ENCODE measurements around the gene DOK5.

The DOK5 gene

GRCh38 chr20:54514028-54514607, 38.7 kb downstream of the DOK5 start:
- Histone ChIP-seq H3K9me3 (ENCODE audit: control insufficient read depth, insufficient read depth, low read length) (no peaks in the 10 kb centered on the region; the same call in 1 of the 2 replicates), H3K4me3 (ENCODE audit: low read depth, low read length) (no peak overlapping the region; the same call in 1 of the 2 replicates), H3K36me3 (ENCODE audit: control insufficient read depth, insufficient read depth, low read length) (no peaks in the 10 kb centered on the region), H3K27ac (ENCODE audit: low read depth, low read length) (no peak overlapping the region), H3K4me1 (ENCODE audit: control insufficient read depth, insufficient read depth, low read length) (peaks cover 32% of the 10 kb centered on the region), H3K27me3 (ENCODE audit: control insufficient read depth, insufficient read depth, low read length) (no peaks in the 10 kb centered on the region), H3K9ac (ENCODE audit: low read depth, low read length) (no peak overlapping the region)

- peaks cover 16% of the 10 kb centered on the region for H3K4me1 ChIP-seq (ENCODE audit: control insufficient read depth, insufficient read depth, low read length)
- H3K27ac ChIP-seq (ENCODE audit: low read depth, low read length) = no peak overlapping the region
- no peak overlapping the region for H3K9ac ChIP-seq (ENCODE audit: low read depth, low read length)
- H3K4me3 ChIP-seq (ENCODE audit: low read depth, low read length) = no peak overlapping the region
- H3K9me3 ChIP-seq (ENCODE audit: control insufficient read depth, insufficient read depth, low read length) = no peaks in the 10 kb centered on the region; the same call in 1 of the 2 replicates
- no peaks in the 10 kb centered on the region for H3K27me3 ChIP-seq (ENCODE audit: control insufficient read depth, insufficient read depth, low read length)
- no peaks in the 10 kb centered on the region for H3K36me3 ChIP-seq (ENCODE audit: control insufficient read depth, insufficient read depth, low read length)
Observed at GRCh38 chr20:54515793-54516628, 40.6 kb downstream of the DOK5 start.

GRCh38 chr20:54517241-54517975, 42.0 kb downstream of the DOK5 start:
- H3K36me3 ChIP-seq (ENCODE audit: control insufficient read depth, insufficient read depth, low read length) = no peaks in the 10 kb centered on the region
- no peak overlapping the region for H3K9ac ChIP-seq (ENCODE audit: low read depth, low read length)
- H3K9me3 ChIP-seq (ENCODE audit: control insufficient read depth, insufficient read depth, low read length) = no peaks in the 10 kb centered on the region; the same call in 1 of the 2 replicates
- H3K4me3 ChIP-seq (ENCODE audit: low read depth, low read length) = no peak overlapping the region
- H3K4me1 ChIP-seq (ENCODE audit: control insufficient read depth, insufficient read depth, low read length) = peaks cover 15% of the 10 kb centered on the region
- no peak overlapping the region for H3K27ac ChIP-seq (ENCODE audit: low read depth, low read length)
- H3K27me3 ChIP-seq (ENCODE audit: control insufficient read depth, insufficient read depth, low read length) = no peaks in the 10 kb centered on the region

- H3K27me3 ChIP-seq (ENCODE audit: control insufficient read depth, insufficient read depth, low read length) = no peaks in the 10 kb centered on the region
- peaks cover 25% of the 10 kb centered on the region for H3K4me1 ChIP-seq (ENCODE audit: control insufficient read depth, insufficient read depth, low read length)
- peak overlapping the region; percentile 7 for H3K27ac ChIP-seq (ENCODE audit: low read depth, low read length)
- H3K36me3 ChIP-seq (ENCODE audit: control insufficient read depth, insufficient read depth, low read length) = no peaks in the 10 kb centered on the region
- H3K4me3 ChIP-seq (ENCODE audit: low read depth, low read length) = no peak overlapping the region
- H3K9me3 ChIP-seq (ENCODE audit: control insufficient read depth, insufficient read depth, low read length) = no peaks in the 10 kb centered on the region
- H3K9ac ChIP-seq (ENCODE audit: low read depth, low read length) = no peak overlapping the region
Observed at GRCh38 chr20:54524849-54525248, 49.5 kb downstream of the DOK5 start.

GRCh38 chr20:54525916-54526590, 50.7 kb downstream of the DOK5 start:
- Histone ChIP-seq H3K27me3 (ENCODE audit: control insufficient read depth, insufficient read depth, low read length) (no peaks in the 10 kb centered on the region), H3K4me1 (ENCODE audit: control insufficient read depth, insufficient read depth, low read length) (peaks cover 25% of the 10 kb centered on the region), H3K9ac (ENCODE audit: low read depth, low read length) (no peak overlapping the region), H3K9me3 (ENCODE audit: control insufficient read depth, insufficient read depth, low read length) (no peaks in the 10 kb centered on the region), H3K27ac (ENCODE audit: low read depth, low read length) (peak overlapping the region; percentile 70), H3K36me3 (ENCODE audit: control insufficient read depth, insufficient read depth, low read length) (no peaks in the 10 kb centered on the region), H3K4me3 (ENCODE audit: low read depth, low read length) (no peak overlapping the region)

GRCh38 chr20:54526801-54527200, 51.4 kb downstream of the DOK5 start:
- peak overlapping the region; percentile 70 for H3K27ac ChIP-seq (ENCODE audit: low read depth, low read length)
- peaks cover 25% of the 10 kb centered on the region for H3K4me1 ChIP-seq (ENCODE audit: control insufficient read depth, insufficient read depth, low read length)
- no peak overlapping the region for H3K9ac ChIP-seq (ENCODE audit: low read depth, low read length)
- no peaks in the 10 kb centered on the region for H3K27me3 ChIP-seq (ENCODE audit: control insufficient read depth, insufficient read depth, low read length)
- H3K9me3 ChIP-seq (ENCODE audit: control insufficient read depth, insufficient read depth, low read length) = no peaks in the 10 kb centered on the region
- no peak overlapping the region for H3K4me3 ChIP-seq (ENCODE audit: low read depth, low read length)
- no peaks in the 10 kb centered on the region for H3K36me3 ChIP-seq (ENCODE audit: control insufficient read depth, insufficient read depth, low read length)

GRCh38 chr20:54532573-54532972, 57.2 kb downstream of the DOK5 start:
- no peaks in the 10 kb centered on the region for H3K4me1 ChIP-seq (ENCODE audit: control insufficient read depth, insufficient read depth, low read length)
- H3K9ac ChIP-seq (ENCODE audit: low read depth, low read length) = no peak overlapping the region
- H3K27ac ChIP-seq (ENCODE audit: low read depth, low read length) = no peak overlapping the region
- no peaks in the 10 kb centered on the region for H3K36me3 ChIP-seq (ENCODE audit: control insufficient read depth, insufficient read depth, low read length)
- no peak overlapping the region for H3K4me3 ChIP-seq (ENCODE audit: low read depth, low read length)
- no peaks in the 10 kb centered on the region for H3K9me3 ChIP-seq (ENCODE audit: control insufficient read depth, insufficient read depth, low read length)
- H3K27me3 ChIP-seq (ENCODE audit: control insufficient read depth, insufficient read depth, low read length) = no peaks in the 10 kb centered on the region

- Histone ChIP-seq H3K9ac (ENCODE audit: low read depth, low read length) (no peak overlapping the region), H3K27ac (ENCODE audit: low read depth, low read length) (no peak overlapping the region), H3K4me3 (ENCODE audit: low read depth, low read length) (no peak overlapping the region), H3K27me3 (ENCODE audit: control insufficient read depth, insufficient read depth, low read length) (no peaks in the 10 kb centered on the region), H3K36me3 (ENCODE audit: control insufficient read depth, insufficient read depth, low read length) (no peaks in the 10 kb centered on the region), H3K9me3 (ENCODE audit: control insufficient read depth, insufficient read depth, low read length) (no peaks in the 10 kb centered on the region; the same call in 1 of the 2 replicates), H3K4me1 (ENCODE audit: control insufficient read depth, insufficient read depth, low read length) (no peaks in the 10 kb centered on the region)
Observed at GRCh38 chr20:54534101-54534500, 58.7 kb downstream of the DOK5 start.

GRCh38 chr20:54535033-54535432, 59.6 kb downstream of the DOK5 start:
- no peak overlapping the region for H3K4me3 ChIP-seq (ENCODE audit: low read depth, low read length)
- H3K9me3 ChIP-seq (ENCODE audit: control insufficient read depth, insufficient read depth, low read length) = no peaks in the 10 kb centered on the region; the same call in 1 of the 2 replicates
- no peaks in the 10 kb centered on the region for H3K36me3 ChIP-seq (ENCODE audit: control insufficient read depth, insufficient read depth, low read length)
- H3K9ac ChIP-seq (ENCODE audit: low read depth, low read length) = no peak overlapping the region
- no peaks in the 10 kb centered on the region for H3K27me3 ChIP-seq (ENCODE audit: control insufficient read depth, insufficient read depth, low read length)
- H3K27ac ChIP-seq (ENCODE audit: low read depth, low read length) = no peak overlapping the region
- H3K4me1 ChIP-seq (ENCODE audit: control insufficient read depth, insufficient read depth, low read length) = no peaks in the 10 kb centered on the region

GRCh38 chr20:54535746-54536145, 60.4 kb downstream of the DOK5 start:
- no peaks in the 10 kb centered on the region for H3K27me3 ChIP-seq (ENCODE audit: control insufficient read depth, insufficient read depth, low read length)
- H3K9ac ChIP-seq (ENCODE audit: low read depth, low read length) = no peak overlapping the region
- no peaks in the 10 kb centered on the region for H3K4me1 ChIP-seq (ENCODE audit: control insufficient read depth, insufficient read depth, low read length)
- H3K9me3 ChIP-seq (ENCODE audit: control insufficient read depth, insufficient read depth, low read length) = no peaks in the 10 kb centered on the region; the same call in 1 of the 2 replicates
- H3K36me3 ChIP-seq (ENCODE audit: control insufficient read depth, insufficient read depth, low read length) = no peaks in the 10 kb centered on the region
- H3K4me3 ChIP-seq (ENCODE audit: low read depth, low read length) = no peak overlapping the region
- H3K27ac ChIP-seq (ENCODE audit: low read depth, low read length) = no peak overlapping the region
